HCT116 (cell line): ENCODE data around the gene PCSK2.

Source experiments
- CTCF ChIP-seq, 3 experiments: fragments of 200-600 bp in 1 of 3; sonication (generic) in 1 of 3; IDR thresholded peaks in 2 of 3; conservative IDR thresholded peaks in 1 of 3; 2 replicates each; pipeline ENCODE4 v1.5.1; 2012 to 2017; ENCODE audit warnings: low read depth in 2 of 3, low read length in 2 of 3, antibody characterized with exemption in 1 of 3, borderline replicate concordance in 1 of 3, control low read depth in 1 of 3, mild to moderate bottlenecking in 1 of 3, mixed read lengths in 1 of 3, mixed run types in 1 of 3, moderate library complexity in 1 of 3; ENCODE audit not compliant: insufficient read depth in 1 of 3
- EZH2 ChIP-seq: fragments of 200-600 bp; sonication (generic); IDR thresholded peaks from 2 replicates; pipeline ENCODE4 v1.6.1; 2017; ENCODE audit warnings: antibody characterized with exemption, mixed run types
- EZH2phosphoT487 ChIP-seq: fragments of 200-600 bp; IDR thresholded peaks from 2 replicates; pipeline ENCODE4 v1.6.1; 2018; ENCODE audit warnings: antibody characterized with exemption, borderline replicate concordance
- POLR2A ChIP-seq: IDR thresholded peaks from 2 replicates; pipeline ENCODE4 v1.7.0; 2011; ENCODE audit warnings: borderline replicate concordance; ENCODE audit not compliant: insufficient read depth, insufficient read length; ENCODE audit errors: extremely low read depth
- POLR2AphosphoS5 ChIP-seq: IDR thresholded peaks from 2 replicates; pipeline ENCODE4 v1.6.1; 2011; ENCODE audit warnings: mild to moderate bottlenecking, low read depth, low read length, moderate library complexity
- RAD21 ChIP-seq: IDR thresholded peaks from 2 replicates; pipeline ENCODE4 v1.6.1; 2012; ENCODE audit warnings: low read depth, mild to moderate bottlenecking
- SIN3A ChIP-seq: IDR thresholded peaks from 2 replicates; pipeline ENCODE4 v1.6.1; 2012; ENCODE audit warnings: low read depth
- TF ChIP-seq, protein P1 (sequence below): IDR thresholded peaks from 2 replicates; pipeline ENCODE4 v1.6.1; 2012
- TF ChIP-seq, protein P2 (sequence below): IDR thresholded peaks from 2 replicates; pipeline ENCODE4 v1.6.1; 2012; ENCODE audit warnings: low read depth

GRCh38 chr20:17452441-17452840 is 225.6 kb downstream of the PCSK2 start:
- TF ChIP-seq CTCF (IDR thresholded peaks at IDR 0.05 in 2 of 3, conservative IDR thresholded peaks at IDR 0.05 in 1 of 3; ENCODE audit: borderline replicate concordance in 1 of 3, insufficient read depth in 1 of 3, low read depth in 2 of 3, low read length in 2 of 3) (no peak), POLR2A (no peak), EZH2phosphoT487 (no peak), SIN3A (no peak), POLR2AphosphoS5 (no peak), RAD21 (no peak), EZH2 (no peak)
- TF ChIP-seq, protein P1, sequence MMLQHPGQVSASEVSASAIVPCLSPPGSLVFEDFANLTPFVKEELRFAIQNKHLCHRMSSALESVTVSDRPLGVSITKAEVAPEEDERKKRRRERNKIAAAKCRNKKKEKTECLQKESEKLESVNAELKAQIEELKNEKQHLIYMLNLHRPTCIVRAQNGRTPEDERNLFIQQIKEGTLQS: no peak
- TF ChIP-seq, protein P2, sequence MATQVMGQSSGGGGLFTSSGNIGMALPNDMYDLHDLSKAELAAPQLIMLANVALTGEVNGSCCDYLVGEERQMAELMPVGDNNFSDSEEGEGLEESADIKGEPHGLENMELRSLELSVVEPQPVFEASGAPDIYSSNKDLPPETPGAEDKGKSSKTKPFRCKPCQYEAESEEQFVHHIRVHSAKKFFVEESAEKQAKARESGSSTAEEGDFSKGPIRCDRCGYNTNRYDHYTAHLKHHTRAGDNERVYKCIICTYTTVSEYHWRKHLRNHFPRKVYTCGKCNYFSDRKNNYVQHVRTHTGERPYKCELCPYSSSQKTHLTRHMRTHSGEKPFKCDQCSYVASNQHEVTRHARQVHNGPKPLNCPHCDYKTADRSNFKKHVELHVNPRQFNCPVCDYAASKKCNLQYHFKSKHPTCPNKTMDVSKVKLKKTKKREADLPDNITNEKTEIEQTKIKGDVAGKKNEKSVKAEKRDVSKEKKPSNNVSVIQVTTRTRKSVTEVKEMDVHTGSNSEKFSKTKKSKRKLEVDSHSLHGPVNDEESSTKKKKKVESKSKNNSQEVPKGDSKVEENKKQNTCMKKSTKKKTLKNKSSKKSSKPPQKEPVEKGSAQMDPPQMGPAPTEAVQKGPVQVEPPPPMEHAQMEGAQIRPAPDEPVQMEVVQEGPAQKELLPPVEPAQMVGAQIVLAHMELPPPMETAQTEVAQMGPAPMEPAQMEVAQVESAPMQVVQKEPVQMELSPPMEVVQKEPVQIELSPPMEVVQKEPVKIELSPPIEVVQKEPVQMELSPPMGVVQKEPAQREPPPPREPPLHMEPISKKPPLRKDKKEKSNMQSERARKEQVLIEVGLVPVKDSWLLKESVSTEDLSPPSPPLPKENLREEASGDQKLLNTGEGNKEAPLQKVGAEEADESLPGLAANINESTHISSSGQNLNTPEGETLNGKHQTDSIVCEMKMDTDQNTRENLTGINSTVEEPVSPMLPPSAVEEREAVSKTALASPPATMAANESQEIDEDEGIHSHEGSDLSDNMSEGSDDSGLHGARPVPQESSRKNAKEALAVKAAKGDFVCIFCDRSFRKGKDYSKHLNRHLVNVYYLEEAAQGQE: no peak
